Skeletal muscle tissue (tissue), 4 donors: Measurements from ENCODE around the gene RBMS1. TPM values are rescaled to one million over a fixed set of nuclear protein-coding genes. Genes with fewer than 3 reads are reported as not detected.

Source experiments
- H3K27ac ChIP-seq: one replicate; pipeline ENCODE4 v1.7.0; 2013; ENCODE audit warnings: mild to moderate bottlenecking, low read depth, low read length, inconsistent platforms
- H3K27me3 ChIP-seq, 3 donors: one replicate each; pipeline ENCODE4 v1.7.0; 2013; ENCODE audit warnings: low read length in 3 of 3; ENCODE audit not compliant: control insufficient read depth in 3 of 3, insufficient read depth in 3 of 3
- H3K36me3 ChIP-seq, 3 donors: one replicate each; pipeline ENCODE4 v1.7.0; 2013; ENCODE audit warnings: low read length in 3 of 3; ENCODE audit not compliant: control insufficient read depth in 3 of 3, insufficient read depth in 3 of 3
- H3K4me1 ChIP-seq, 3 donors: one replicate each; pipeline ENCODE4 v1.7.0; 2013; ENCODE audit warnings: low read length in 3 of 3, mild to moderate bottlenecking in 3 of 3; ENCODE audit not compliant: control insufficient read depth in 3 of 3, insufficient read depth in 3 of 3
- H3K4me3 ChIP-seq, 3 donors: one replicate each; pipeline ENCODE4 v1.7.0; 2013; ENCODE audit warnings: low read length in 3 of 3
- H3K9ac ChIP-seq, 3 donors: one replicate each; pipeline ENCODE4 v1.7.0; 2013; ENCODE audit warnings: low read length in 3 of 3, mild to moderate bottlenecking in 3 of 3, moderate library complexity in 2 of 3, low read depth in 1 of 3
- H3K9me3 ChIP-seq, 3 donors: one replicate each; pipeline ENCODE4 v1.7.0; 2013; ENCODE audit warnings: low read length in 3 of 3; ENCODE audit not compliant: control insufficient read depth in 3 of 3
- total RNA-seq: library from RNA; depleted of rRNA; stranded (reverse); fragments of >200 nt; gene quantifications from one replicate; pipeline ENCODE4 v1.2.3, GENCODE V29; 2014
- donor health status: Osteomylitis.

The RBMS1 gene
- total RNA-seq, 1 donor from 2014 or later = 48.0 TPM

GRCh38 chr2:160271171-160272086 is 222.2 kb downstream of the RBMS1 start:
- Histone ChIP-seq H3K9ac (peak overlapping the region in 2 of 3 donors; percentile 88 to 94), H3K9me3 (no peaks in the 10 kb centered on the region), H3K27ac (peak overlapping the region; percentile 98), H3K36me3 (peaks cover 0 to 18% (median 16%) of the 10 kb centered on the region in 3 donors), H3K4me3 (peak overlapping the region; percentile 61 to 81 (median 75)), H3K27me3 (no peaks in the 10 kb centered on the region), H3K4me1 (peaks cover 21 to 29% (median 24%) of the 10 kb centered on the region in 3 donors)

GRCh38 chr2:160270571-160271113 is 223.0 kb downstream of the RBMS1 start:
- H3K27me3 ChIP-seq = no peaks in the 10 kb centered on the region
- H3K9me3 ChIP-seq = no peaks in the 10 kb centered on the region
- H3K9ac ChIP-seq = peak overlapping the region; percentile 88 to 98 (median 94)
- peak overlapping the region; percentile 98 for H3K27ac ChIP-seq
- H3K36me3 ChIP-seq = peaks cover 0 to 11% (median 8%) of the 10 kb centered on the region in 3 donors
- peak overlapping the region; percentile 61 to 81 (median 75) for H3K4me3 ChIP-seq
- peaks cover 21 to 29% (median 24%) of the 10 kb centered on the region in 3 donors for H3K4me1 ChIP-seq

- peaks cover 21 to 29% (median 24%) of the 10 kb centered on the region in 3 donors for H3K4me1 ChIP-seq
- no peaks in the 10 kb centered on the region for H3K9me3 ChIP-seq
Observed at GRCh38 chr2:160269803-160270570, 223.6 kb downstream of the RBMS1 start.

GRCh38 chr2:160269365-160269764 is 224.2 kb downstream of the RBMS1 start:
- Histone ChIP-seq H3K27ac (peak overlapping the region; percentile 98), H3K9me3 (no peaks in the 10 kb centered on the region), H3K4me3 (peak overlapping the region; percentile 61 to 81 (median 75)), H3K4me1 (peaks cover 21 to 29% (median 24%) of the 10 kb centered on the region in 3 donors), H3K36me3 (peaks cover 0 to 4% (median 0%) of the 10 kb centered on the region in 3 donors), H3K9ac (peak overlapping the region; percentile 88 to 98 (median 94)), H3K27me3 (no peaks in the 10 kb centered on the region)

More at GRCh38 chr2:160269803-160270570, 223.6 kb downstream of the RBMS1 start:
- Histone ChIP-seq H3K9ac (peak overlapping the region; percentile 88 to 98 (median 94)), H3K36me3 (peaks cover 0 to 8% (median 5%) of the 10 kb centered on the region in 3 donors), H3K27ac (peak overlapping the region; percentile 98), H3K27me3 (no peaks in the 10 kb centered on the region), H3K4me3 (peak overlapping the region; percentile 61 to 81 (median 75))

GRCh38 chr2:160268151-160268781 is 225.3 kb downstream of the RBMS1 start:
- peaks cover 21 to 31% (median 24%) of the 10 kb centered on the region in 3 donors for H3K4me1 ChIP-seq
- H3K27me3 ChIP-seq = no peaks in the 10 kb centered on the region
- H3K36me3 ChIP-seq = peaks cover 0 to 4% (median 0%) of the 10 kb centered on the region in 3 donors
- H3K9ac ChIP-seq = no peak overlapping the region
- H3K27ac ChIP-seq = peak overlapping the region; percentile 98
- no peak overlapping the region for H3K4me3 ChIP-seq
- no peaks in the 10 kb centered on the region for H3K9me3 ChIP-seq

- Histone ChIP-seq H3K4me1 (peaks cover 21 to 37% (median 24%) of the 10 kb centered on the region in 3 donors), H3K36me3 (peaks cover 0 to 2% (median 0%) of the 10 kb centered on the region in 3 donors), H3K27ac (no peak overlapping the region), H3K9me3 (no peaks in the 10 kb centered on the region), H3K9ac (no peak overlapping the region), H3K27me3 (no peaks in the 10 kb centered on the region), H3K4me3 (no peak overlapping the region)
Observed at GRCh38 chr2:160267692-160268091, 225.9 kb downstream of the RBMS1 start.

GRCh38 chr2:160267022-160267421 is 226.6 kb downstream of the RBMS1 start:
- H3K9me3 ChIP-seq = no peaks in the 10 kb centered on the region

GRCh38 chr2:160266037-160266551 is 227.5 kb downstream of the RBMS1 start:
- Histone ChIP-seq H3K9me3 (no peaks in the 10 kb centered on the region), H3K4me3 (no peak overlapping the region), H3K9ac (no peak overlapping the region), H3K27me3 (no peaks in the 10 kb centered on the region), H3K36me3 (no peaks in the 10 kb centered on the region), H3K4me1 (peaks cover 24 to 45% (median 28%) of the 10 kb centered on the region in 3 donors), H3K27ac (no peak overlapping the region)

More at GRCh38 chr2:160267022-160267421, 226.6 kb downstream of the RBMS1 start:
- Histone ChIP-seq H3K4me1 (peaks cover 23 to 44% (median 25%) of the 10 kb centered on the region in 3 donors), H3K27ac (no peak overlapping the region), H3K36me3 (peaks cover 0 to 2% (median 0%) of the 10 kb centered on the region in 3 donors), H3K27me3 (no peaks in the 10 kb centered on the region), H3K4me3 (no peak overlapping the region), H3K9ac (no peak overlapping the region)

- no peak overlapping the region for H3K27ac ChIP-seq
- no peak overlapping the region for H3K9ac ChIP-seq
- H3K36me3 ChIP-seq = no peaks in the 10 kb centered on the region
- peaks cover 12 to 29% (median 19%) of the 10 kb centered on the region in 3 donors for H3K4me1 ChIP-seq
- H3K9me3 ChIP-seq = no peaks in the 10 kb centered on the region
- H3K27me3 ChIP-seq = no peaks in the 10 kb centered on the region
- H3K4me3 ChIP-seq = no peak overlapping the region
Observed at GRCh38 chr2:160264308-160264707, 229.3 kb downstream of the RBMS1 start.
